Thyroid gland (tissue), 4 donors: ENCODE measurements around the gene GIT2. TPM values are rescaled to one million over a fixed set of nuclear protein-coding genes. Genes with fewer than 3 reads are reported as not detected.
A peak's percentile ranks its signal among the peaks of the same experiment; 100 is the strongest.

ENCODE experiments used
- DNase-seq, 2 donors: peaks; one replicate each; pipeline ENCODE4 v3.0.0-alpha.2; 2019
- H3K27ac ChIP-seq, 3 donors: fragments of 200-600 bp; sonication (generic); 1 replicate in 2 of 3; 2 replicates in 1 of 3; pipeline ENCODE4 v1.5.1; 2016 to 2019; ENCODE audit warnings: mild to moderate bottlenecking in 1 of 3, moderate library complexity in 1 of 3
- H3K27me3 ChIP-seq: fragments of 200-600 bp; sonication (generic); one replicate; pipeline ENCODE4 v1.5.1; 2019
- H3K36me3 ChIP-seq, 2 donors: fragments of 200-600 bp; sonication (generic); one replicate each; pipeline ENCODE4 v1.5.1; 2016 to 2019
- H3K4me1 ChIP-seq, 2 donors: fragments of 200-600 bp; sonication (generic); one replicate each; pipeline ENCODE4 v1.5.1; 2017 to 2019
- H3K4me3 ChIP-seq, 3 donors: fragments of 200-600 bp; sonication (generic); replicated peaks in 1 of 3; 1 replicate in 2 of 3; 2 replicates in 1 of 3; pipeline ENCODE4 v1.5.1; 2016; ENCODE audit warnings: mild to moderate bottlenecking in 1 of 3
- H3K9me3 ChIP-seq: fragments of 200-600 bp; sonication (generic); one replicate; pipeline ENCODE4 v1.5.1; 2017
- CTCF ChIP-seq, 6 experiments: fragments of 200-600 bp in 3 of 6; fragments of 450-650 bp in 3 of 6; sonication (generic) in 3 of 6; IDR thresholded peaks; one replicate each; pipeline ENCODE4 v1.5.1; 2016 to 2019; ENCODE audit warnings: antibody characterized with exemption in 6 of 6, mild to moderate bottlenecking in 2 of 6, inconsistent platforms in 1 of 6, moderate library complexity in 1 of 6
- POLR2A ChIP-seq, 2 donors: fragments of 450-650 bp; IDR thresholded peaks; one replicate each; pipeline ENCODE4 v1.6.1; 2017; ENCODE audit warnings: antibody characterized with exemption in 2 of 2, mild to moderate bottlenecking in 2 of 2, moderate library complexity in 1 of 2
- WGBS, 2 donors: methylation state at CpG; one replicate each; pipeline ENCODE4 v1.1.5; 2017; 5-methylcytosine and 5-hydroxymethylcytosine counted together
- intact Hi-C: fragments of 100-400 bp; cut with DNase I; formaldehyde crosslinking; loops from one replicate; pipeline ENCODE4 v1.15.1; 2023
- total RNA-seq, 4 donors: library from RNA; depleted of rRNA; stranded (reverse); fragments of >200 nt; gene quantifications; one replicate each; pipeline ENCODE4 v1.2.3, GENCODE V29; 2016

GIT2 gene
- total RNA-seq, 4 donors from 2014 or later = 54.4 to 69.4 (median 60.1) TPM

GRCh38 chr12:109999983-110000505, 3.9 kb upstream of the GIT2 start:
- Histone ChIP-seq H3K9me3 (no peaks in the 10 kb centered on the region), H3K36me3 (no peaks in the 10 kb centered on the region), H3K4me1 (peaks cover 21 to 56% of the 10 kb centered on the region in 2 donors), H3K27me3 (no peaks in the 10 kb centered on the region), H3K27ac (peak overlapping the region; percentile 89 to 94 (median 90)), H3K4me3 (peak overlapping the region; percentile 60 to 99 (median 89))
- intact Hi-C loops = no loop called here
- DNase-seq = peak; percentile 47 to 63
- 1 to 3% methylated on average over 14 to 17 of the region's 17 CpGs for WGBS, 2 donors
- peak in 1 of 2 donors; percentile 50 for TF ChIP-seq POLR2A (IDR thresholded peaks at IDR 0.05)
- TF ChIP-seq CTCF (IDR thresholded peaks at IDR 0.05) = no peak

- intact Hi-C loops = no loop called here
- 0 to 2% methylated on average over 7 to 17 of the region's 27 CpGs for WGBS, 2 donors
- Histone ChIP-seq H3K4me1 (peaks cover 24 to 56% of the 10 kb centered on the region in 2 donors), H3K27ac (peak overlapping the region; percentile 89 to 94 (median 90)), H3K36me3 (no peaks in the 10 kb centered on the region), H3K9me3 (no peaks in the 10 kb centered on the region), H3K27me3 (no peaks in the 10 kb centered on the region), H3K4me3 (peak overlapping the region; percentile 60 to 99 (median 89))
- no peak for TF ChIP-seq CTCF (IDR thresholded peaks at IDR 0.05)
- TF ChIP-seq POLR2A (IDR thresholded peaks at IDR 0.05) = no peak
- DNase-seq = no peak
Observed at GRCh38 chr12:109999649-109999971, 3.4 kb upstream of the GIT2 start.

- H3K4me1 ChIP-seq = peaks cover 29 to 56% of the 10 kb centered on the region in 2 donors
- TF ChIP-seq POLR2A (IDR thresholded peaks at IDR 0.05) = peak; percentile 90 to 98
- peak in 2 of 6 experiments; percentile 7 to 30 for TF ChIP-seq CTCF (IDR thresholded peaks at IDR 0.05)
- no peaks in the 10 kb centered on the region for H3K27me3 ChIP-seq
- no peaks in the 10 kb centered on the region for H3K9me3 ChIP-seq
- DNase-seq = peak; percentile 92 to 94
- H3K27ac ChIP-seq = peak within 1 kb of the TSS; percentile 89 to 94 (median 90)
- no peaks in the 10 kb centered on the region for H3K36me3 ChIP-seq
- intact Hi-C loops = no loop called here
- 2 to 3% methylated on average over 12 to 13 of the region's 62 CpGs for WGBS, 2 donors
- H3K4me3 ChIP-seq = peak within 1 kb of the TSS; percentile 60 to 99 (median 89)
Observed at GRCh38 chr12:109998904-109999648, 2.9 kb upstream of the GIT2 start, which contains the start of gene ANKRD13A. Gene ANKRD13A (plus strand): TSS chr12:109999430. CDS start chr12:109999689, 259 bp downstream.

- Histone ChIP-seq H3K27ac (peak overlapping the region in 2 of 3 donors; percentile 89 to 94), H3K27me3 (no peaks in the 10 kb centered on the region), H3K9me3 (no peaks in the 10 kb centered on the region), H3K4me1 (peaks cover 26 to 54% of the 10 kb centered on the region in 2 donors), H3K4me3 (peak overlapping the region in 1 of 3 donors; percentile 99), H3K36me3 (no peaks in the 10 kb centered on the region)
- DNase-seq = no peak
- intact Hi-C loops = no loop called here
- TF ChIP-seq CTCF (IDR thresholded peaks at IDR 0.05) (no peak), POLR2A (IDR thresholded peaks at IDR 0.05) (no peak)
- WGBS, 2 donors = 60 to 61% methylated on average over 9 of the region's 9 CpGs
Observed at GRCh38 chr12:109998241-109998903, 2.2 kb upstream of the GIT2 start.
